PC-9 (cell line): ENCODE results near the gene CHD5.

Experiments used
- EZH2 ChIP-seq: fragments of 200-600 bp; sonication (generic); IDR thresholded peaks from 2 replicates; pipeline ENCODE4 v1.8.0; 2017; ENCODE audit warnings: antibody characterized with exemption, low read depth
- TF ChIP-seq, protein P1 (sequence below): fragments of 200-600 bp; sonication (generic); conservative IDR thresholded peaks from 2 replicates; pipeline ENCODE4 v1.6.1; 2017; ENCODE audit warnings: mixed run types, antibody characterized with exemption, mild to moderate bottlenecking, moderate library complexity

DNA sequence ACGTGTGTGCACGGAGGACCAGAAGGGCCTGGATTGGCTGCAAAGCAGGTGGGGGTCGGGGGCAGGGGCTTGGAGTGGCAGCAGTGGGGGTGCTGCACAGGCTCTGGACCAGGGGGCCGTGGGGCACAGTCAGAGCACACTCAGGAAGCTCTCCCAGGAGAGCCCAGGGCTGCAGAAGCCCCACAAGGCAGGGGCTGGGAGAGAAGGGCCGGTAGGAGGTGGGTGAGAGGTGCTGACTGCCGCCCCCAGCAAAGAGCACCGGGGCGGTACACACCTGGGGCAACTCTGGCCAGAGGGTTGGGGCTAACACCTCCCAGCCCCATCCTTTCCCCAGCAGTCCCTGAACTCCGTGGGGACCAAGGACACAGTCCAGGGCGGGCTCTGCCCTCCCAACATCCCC is 13.9 kb downstream of the CHD5 start:
- no peak for TF ChIP-seq EZH2
- TF ChIP-seq, protein P1, sequence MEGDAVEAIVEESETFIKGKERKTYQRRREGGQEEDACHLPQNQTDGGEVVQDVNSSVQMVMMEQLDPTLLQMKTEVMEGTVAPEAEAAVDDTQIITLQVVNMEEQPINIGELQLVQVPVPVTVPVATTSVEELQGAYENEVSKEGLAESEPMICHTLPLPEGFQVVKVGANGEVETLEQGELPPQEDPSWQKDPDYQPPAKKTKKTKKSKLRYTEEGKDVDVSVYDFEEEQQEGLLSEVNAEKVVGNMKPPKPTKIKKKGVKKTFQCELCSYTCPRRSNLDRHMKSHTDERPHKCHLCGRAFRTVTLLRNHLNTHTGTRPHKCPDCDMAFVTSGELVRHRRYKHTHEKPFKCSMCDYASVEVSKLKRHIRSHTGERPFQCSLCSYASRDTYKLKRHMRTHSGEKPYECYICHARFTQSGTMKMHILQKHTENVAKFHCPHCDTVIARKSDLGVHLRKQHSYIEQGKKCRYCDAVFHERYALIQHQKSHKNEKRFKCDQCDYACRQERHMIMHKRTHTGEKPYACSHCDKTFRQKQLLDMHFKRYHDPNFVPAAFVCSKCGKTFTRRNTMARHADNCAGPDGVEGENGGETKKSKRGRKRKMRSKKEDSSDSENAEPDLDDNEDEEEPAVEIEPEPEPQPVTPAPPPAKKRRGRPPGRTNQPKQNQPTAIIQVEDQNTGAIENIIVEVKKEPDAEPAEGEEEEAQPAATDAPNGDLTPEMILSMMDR: no peak
